HG03280 (cell line): Measurements from ENCODE around the gene SELENOM.
"Not testable (repeated sequence)": the region's sequence is repeated elsewhere in the genome, so short reads cannot be mapped to it uniquely, and the experiment has no call there.

Source experiments
- ATAC-seq: cut with Tn5 transposase; IDR thresholded peaks from one replicate; pipeline ENCODE4 v1.9.1; 2021; ENCODE audit warnings: mild to moderate bottlenecking, moderate library complexity; ENCODE audit not compliant: unreplicated experiment

The SELENOM gene

DNA sequence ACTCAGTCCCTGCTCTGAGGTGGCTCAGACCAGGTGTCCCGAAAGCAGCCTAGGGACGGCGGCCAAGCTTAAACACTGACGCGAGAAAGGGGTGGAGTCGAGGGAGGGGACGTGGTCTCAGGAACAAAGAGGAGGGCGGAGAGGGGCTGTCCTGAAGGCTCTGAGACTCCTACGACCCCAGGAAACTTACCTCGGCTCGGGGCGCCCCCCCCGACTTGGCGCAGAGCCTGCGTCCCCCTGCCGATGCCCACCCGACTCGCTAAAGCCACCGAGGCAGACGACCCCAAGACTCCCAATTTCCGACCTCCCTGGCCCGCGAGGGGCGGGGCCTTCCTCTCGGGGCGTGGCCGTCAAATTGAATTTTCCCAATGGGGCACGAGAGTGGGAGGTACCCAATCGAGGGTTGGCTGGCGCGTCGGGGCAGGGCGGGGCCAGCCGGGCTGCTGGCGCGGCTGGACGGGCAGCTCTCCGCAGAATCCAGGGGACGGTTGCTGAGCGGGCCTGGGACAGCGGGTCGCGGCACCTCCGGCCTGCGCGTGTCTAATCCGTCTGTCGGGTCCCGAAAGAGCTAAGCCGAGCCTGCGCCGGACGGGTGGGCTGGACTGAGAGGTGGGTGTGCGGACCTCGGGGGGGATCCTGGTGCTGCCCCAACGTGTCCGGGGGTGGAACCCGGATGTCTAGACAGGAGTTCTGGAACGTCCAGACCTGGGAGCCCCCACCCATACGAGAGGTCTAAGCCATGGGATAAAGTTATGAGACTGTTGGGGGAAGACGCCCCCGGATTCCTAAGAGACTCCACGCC, 26.3 kb downstream of the SELENOM start, which contains the start of gene SMTN:
SMTN (plus strand) TSS at position 471 of the 802 bp plus-strand sequence. CDS start 1,941 bp downstream, outside the sequence.
- ATAC-seq: peak; percentile 57

DNA sequence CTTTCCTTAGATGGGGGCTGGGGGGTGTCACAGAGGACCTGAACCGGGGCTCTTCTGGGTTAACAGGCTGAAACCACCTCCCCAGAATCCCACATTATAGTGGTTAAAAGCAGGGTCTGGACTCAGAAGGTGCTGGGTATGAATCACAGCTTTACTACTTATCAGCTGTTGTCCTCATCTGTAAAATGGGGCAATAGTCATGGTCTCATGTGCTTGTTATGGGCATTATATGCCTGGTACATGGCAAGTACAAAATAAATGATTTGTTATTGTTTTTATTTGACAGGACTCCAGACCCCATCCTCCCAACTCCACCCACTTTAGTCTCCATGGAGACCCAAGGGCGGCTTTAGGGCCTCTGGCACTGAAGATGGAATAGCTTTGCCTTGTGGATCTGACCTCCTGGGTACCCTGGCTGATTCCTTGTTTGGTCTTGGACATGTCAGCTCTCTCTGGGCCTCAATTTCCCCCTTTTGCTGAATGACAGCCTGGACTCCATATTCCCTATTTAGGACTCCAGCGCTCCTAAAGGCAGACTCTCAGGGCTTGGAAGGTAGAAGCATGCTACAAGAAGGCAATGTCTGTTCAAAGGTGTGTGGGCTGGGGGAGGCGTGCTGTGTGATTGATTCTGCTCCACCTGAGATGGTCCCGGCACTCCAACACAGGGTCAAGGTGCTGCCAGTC, 27.1 kb downstream of the SELENOM start:
- no peak for ATAC-seq

DNA sequence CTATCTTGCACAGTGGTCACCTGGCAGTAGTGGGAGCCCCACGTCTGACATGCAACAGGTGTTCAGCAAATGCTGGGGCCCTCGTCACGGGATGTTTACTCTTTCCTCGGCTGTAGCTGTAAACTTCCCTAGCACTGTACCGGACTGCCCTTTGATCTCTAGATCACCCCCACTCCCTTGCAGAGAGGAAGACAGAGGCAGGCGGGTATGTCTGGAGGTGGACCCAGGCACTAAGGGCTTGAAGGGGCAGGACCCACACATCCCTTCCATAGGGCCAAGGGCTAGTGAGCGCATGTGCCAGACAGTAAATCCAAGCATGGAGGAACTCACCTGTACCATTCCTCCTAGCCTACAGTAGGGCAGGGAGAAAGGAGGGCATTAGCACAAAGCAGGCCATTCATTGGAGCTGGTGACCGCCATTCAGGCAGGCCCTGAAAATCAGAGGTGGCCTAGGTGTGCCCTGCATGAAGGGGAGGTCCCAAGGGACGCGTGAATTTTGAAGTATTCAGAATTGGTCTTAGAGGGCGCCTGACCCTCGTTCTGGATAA, 28.2 kb downstream of the SELENOM start:
- no peak for ATAC-seq

DNA sequence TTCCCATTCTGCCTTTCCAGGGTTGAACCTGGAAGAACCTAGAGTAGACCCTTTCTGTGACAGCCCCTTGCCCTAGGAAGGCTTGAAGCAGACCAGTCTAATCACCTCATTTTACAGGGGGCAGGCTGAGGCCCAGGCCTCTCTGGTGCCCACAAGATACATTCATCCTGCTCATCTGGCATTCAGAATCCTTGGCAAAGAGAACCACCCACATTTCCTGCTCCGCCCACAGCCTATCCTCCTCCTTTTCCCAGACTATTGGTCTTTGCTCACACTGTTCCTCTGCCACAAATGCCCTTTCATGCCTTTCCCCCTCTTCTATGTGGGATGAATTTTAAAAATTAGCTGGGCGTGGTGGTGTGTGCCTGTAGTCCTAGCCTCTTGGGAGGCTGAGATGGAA, 29.0 kb downstream of the SELENOM start:
- ATAC-seq: not testable (repeated sequence)

DNA sequence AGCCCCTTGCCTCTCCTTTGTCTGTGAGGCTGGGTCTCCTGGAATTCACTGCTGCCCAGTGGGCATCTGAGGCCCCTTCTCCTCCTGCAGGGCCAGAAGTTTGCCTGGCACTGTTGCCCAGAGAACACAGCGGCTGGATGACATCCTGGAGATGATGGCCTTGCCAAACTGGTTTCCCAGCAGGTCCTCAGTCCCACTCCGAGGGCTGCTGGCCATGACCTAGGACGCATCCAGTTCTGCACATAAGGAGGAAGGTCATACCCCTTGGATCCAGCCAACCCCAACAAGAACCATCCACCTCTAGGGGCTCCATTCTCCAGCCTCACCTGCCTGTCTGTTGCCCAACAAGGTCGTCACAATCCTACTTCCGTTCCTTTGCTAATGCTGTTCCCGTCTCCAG, 29.7 kb downstream of the SELENOM start:
- ATAC-seq: no peak

DNA sequence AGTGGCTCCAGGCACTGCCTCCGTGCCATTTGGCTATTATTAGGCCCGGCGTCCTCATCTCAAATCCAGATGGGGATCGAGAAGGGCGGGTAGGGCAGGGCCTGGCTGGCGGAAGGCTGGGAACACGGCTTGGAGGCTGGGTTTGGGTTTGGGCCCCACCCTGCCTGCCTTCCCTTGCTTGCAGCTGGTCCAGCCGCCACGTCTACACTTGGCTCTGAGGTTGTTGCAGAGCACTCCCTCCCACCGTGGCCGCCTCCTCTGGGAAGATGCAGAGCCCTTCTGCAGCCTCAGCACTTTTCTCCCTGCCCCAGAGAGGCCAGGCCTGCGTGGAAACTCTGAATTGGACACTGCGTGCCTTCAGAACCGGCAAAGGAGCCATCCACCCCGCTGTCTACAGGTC, 31.4 kb downstream of the SELENOM start:
- no peak for ATAC-seq

DNA sequence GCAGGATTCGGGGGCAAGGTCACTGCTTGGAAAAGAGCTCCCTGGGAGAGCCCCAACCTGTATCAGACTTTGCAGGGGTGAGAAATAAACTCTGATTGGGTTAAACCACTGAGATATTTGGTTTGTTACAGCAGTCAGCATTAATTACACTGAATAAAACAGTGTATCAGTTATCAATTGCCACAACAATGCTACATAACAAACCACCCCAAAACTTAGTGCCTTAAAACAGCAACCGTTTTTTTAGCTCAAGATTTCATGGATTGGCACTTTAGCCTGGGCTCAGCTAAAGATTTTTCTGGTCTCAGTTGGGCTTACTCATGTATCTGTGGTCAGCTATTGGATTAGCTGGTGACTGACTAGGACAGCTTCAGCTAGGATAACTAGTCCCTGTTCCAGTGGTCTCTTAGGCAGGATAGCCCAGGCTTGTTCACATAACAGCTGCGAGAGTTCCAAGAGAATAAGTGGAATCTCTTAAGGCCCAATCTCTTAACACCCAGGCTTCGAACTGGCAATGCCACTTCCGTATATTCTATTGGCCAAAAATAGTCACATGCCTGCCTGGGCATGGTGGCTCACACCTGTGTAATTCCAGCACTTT, 33.7 kb downstream of the SELENOM start:
- ATAC-seq: not testable (repeated sequence)

DNA sequence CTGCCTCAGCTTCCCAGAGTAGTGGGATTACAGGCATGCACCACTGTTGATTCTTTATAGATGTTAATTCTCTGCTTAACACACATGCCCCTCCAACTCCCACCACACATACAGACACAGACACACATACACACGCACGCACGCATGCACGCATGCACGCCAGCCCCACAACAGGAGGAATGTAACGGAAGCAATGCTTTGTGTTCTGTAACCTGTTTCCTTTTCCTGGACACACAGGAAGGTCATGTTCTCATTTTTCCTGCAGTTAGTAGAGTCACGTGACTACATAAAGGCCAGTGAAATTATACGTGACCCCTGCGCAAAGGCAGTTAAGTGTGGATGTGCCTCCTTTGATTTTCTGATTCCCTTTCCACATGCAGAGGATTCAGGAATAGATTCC, 34.2 kb downstream of the SELENOM start:
- not testable (repeated sequence) for ATAC-seq

DNA sequence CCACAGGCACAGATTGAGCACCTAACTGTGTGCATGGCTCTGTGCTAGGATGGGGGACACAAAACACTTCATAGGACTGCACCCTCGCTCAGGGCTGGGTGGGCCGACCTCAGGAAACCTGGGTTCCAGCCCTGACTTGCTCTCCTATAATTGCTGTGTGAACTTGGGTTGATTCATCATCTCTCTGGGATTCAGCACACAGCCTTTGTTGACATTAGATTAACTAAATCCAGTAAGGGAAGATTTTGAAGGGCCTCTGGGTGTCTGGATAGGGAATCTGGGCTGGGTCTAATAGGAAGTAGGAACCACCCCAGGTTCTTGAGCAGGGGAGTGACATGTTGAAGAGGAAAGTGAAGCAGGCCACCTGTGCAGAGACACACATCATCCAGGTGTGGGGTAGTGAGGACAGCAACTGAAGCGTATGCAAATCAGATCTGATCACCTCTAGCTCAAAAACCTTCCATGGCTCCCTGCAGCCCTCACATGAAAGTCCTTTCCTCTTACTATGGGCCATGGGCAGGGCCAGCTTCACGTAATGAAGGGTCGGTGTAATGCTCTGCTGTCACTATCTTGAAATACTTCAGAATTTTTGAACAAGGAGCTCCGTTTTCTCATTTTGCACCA, 37.6 kb downstream of the SELENOM start:
- ATAC-seq: not testable (repeated sequence)

DNA sequence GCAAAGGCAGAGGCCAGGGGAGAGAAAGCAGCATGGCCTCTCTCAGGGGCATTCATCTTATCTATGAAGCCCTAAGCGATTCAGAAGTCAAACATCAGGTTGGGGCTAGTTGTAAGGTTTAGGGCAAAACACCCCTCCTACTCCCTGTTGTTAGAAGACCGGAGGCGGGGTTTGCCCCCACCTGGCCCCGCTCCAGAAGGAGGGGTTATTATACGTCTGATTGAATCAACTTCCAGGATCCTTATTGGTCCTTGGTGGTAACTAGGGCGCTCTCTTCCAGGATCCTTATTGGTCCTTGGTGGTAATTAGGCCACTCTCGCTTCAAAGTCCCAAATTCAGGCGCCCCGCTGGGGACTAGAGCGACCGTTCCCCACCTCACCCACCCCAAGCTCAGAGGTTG, 38.4 kb downstream of the SELENOM start:
- ATAC-seq: no peak

DNA sequence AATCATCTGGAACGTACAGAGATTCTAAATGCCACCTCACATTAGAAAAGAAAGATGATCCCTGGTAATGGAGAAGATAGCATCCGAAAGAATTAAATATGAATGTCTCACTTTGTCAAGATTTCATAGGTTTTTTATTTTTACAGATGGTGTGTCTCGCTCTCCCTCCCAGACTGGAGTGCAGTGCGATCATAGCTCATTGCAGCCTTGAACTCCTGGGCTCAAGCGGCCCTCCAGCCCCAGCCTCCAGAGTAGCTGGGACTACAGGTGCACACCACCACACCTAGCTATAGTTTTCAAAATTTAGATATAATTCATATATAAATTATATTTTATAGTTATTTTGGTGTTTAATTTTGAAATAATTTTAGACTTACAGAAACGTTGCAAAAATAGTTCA, 43.0 kb downstream of the SELENOM start:
- ATAC-seq: no peak

DNA sequence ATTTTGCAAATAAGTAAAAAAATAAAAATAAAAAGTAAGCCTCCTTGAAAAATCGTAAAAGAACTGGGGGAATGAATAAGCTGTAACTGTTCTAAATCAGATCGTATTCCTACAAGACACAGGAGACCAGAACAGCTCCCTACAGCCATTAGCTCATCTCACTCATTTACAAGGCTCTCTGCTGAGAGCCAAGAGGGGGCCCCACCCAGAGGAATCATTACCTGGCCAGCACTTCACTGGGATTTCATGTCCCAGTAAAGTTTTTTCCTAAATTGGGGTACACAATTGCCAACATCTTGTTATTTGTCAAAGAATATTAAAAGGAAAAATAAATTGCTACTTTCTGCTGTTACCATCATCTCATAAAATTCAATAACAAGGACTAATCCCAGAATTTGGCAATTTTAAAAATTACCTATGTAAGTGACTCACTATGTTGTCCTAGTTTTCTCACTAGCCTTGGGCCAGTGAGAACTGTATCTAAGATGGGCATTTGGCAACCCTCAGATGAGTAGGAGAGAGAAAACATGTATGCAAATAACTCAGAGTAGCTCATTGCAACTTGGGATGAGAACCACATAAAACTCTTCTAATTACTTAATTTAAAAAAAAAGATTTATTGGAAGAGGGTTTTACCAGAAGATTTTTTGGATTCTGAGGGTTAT, 44.7 kb downstream of the SELENOM start:
- no peak for ATAC-seq

DNA sequence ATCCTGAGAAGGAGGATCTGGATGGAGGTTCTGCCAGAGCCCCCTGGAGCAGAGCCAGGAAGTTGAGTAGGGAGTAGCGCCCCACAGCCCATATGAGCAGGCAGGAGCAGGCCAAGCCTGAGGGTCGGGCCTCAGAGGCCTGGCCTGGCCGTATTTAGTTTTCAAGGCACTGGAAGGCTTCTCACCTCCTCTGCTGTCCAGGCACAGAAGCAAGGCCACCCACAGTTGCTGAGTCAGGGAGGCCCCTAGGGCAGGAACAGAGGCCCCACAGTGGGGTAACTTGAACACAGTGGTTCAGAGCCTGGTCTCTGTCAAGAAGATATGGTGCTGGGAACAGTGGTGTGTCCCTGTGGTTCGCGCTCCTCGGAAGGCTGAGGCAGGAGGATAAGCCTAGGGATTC, 47.7 kb downstream of the SELENOM start:
- not testable (repeated sequence) for ATAC-seq

DNA sequence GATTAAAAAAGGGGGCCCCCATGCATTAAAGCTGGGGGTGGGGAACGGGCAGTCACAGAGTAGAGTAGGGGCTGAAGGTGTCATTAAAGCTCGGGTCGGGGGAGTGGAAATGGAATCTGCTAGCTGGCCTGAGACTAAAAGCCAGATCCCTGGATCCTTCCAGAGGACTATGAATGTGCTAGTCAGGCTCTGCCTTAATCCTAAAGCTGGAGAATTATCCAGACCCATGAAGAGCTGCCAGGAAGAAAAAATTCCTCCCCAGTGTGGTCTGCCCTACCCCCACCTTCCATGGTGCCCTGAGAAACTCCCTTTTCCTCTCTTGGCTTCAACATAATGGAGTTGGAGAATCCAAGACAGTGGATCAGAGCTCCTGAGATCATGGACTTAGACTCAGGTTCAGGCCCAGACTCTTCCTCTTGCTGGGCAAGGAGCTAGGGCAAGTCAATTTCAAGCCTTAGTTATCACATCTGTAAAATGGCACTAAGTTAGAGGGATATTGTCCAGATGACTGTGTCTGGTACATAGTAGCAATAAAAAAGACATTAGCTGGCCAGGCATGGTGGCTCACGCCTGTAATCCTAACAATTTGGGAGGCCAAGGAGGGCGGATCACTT, 50.3 kb downstream of the SELENOM start:
- ATAC-seq: no peak

DNA sequence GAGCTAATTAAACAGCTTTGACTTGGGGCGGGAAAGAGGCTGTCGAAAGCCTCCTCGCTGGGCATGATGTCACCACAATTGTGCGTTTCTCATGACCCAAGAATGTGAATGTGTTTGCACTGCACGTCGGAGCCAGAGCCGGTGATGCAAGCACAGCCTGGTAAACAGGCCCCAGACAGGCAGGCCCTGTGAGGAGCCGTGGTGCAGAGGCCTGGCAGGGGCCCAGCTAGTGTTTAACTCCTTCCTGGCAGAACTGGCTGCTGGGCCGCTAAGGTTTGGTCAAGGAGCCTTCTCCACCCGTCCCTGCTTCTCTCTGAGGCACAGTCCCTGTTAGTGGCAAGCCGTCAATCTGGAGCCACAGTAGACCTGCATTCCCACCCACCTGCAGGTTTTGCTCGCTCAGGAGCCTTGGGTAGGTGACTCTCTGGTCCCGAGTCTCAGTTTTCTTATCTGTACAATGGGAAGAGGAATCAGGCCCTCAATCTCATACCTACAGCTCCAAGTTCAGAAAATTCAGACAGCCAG, 51.7 kb downstream of the SELENOM start:
- ATAC-seq: no peak

DNA sequence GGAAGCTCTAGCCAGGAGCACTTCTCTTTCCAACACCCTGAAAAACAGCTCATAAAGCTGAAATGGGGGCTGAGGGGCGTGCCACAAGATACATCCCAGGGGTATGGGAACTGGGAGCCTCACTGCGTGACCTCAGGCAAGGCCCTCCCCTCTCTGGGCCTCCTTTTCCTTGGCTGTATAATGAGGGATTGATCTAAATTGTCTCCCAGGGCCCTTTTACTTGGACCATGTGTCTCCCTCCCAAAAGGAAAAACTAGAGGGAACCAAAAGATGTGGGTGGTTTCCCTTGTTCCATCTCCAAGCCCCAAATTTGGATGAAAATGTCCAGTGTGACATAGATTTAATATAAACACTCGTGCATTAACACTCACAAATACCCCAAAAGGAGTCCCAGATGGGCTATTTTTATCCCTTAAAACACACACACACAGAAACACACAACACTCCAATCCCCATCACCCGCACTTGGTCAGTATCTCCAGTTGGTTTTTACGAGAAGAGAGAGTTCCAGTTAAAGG, 52.2 kb downstream of the SELENOM start:
- no peak for ATAC-seq
